B cell (primary cell): ENCODE measurements around the gene CMTM1. TPM values are rescaled to one million over a fixed set of nuclear protein-coding genes. Genes with fewer than 3 reads are reported as not detected.

Source experiments
- ATAC-seq: fragments of 200-7000 bp; cut with Tn5 transposase; one replicate; pipeline ENCODE4 v1.10.0; 2021; ENCODE audit warnings: low read depth, mild to moderate bottlenecking, moderate number of reproducible peaks, moderate library complexity
- CTCF ChIA-PET: fragments of 350-600 bp; sonication (Branson Sonifier 250); formaldehyde crosslinking; loops from one replicate; lab custom pipeline; 2021; ENCODE audit warnings: antibody characterized with exemption, inconsistent platforms; lab: Charles Lee
- POLR2A ChIA-PET: fragments of 350-600 bp; sonication (Branson Sonifier 250); formaldehyde crosslinking; loops from one replicate; lab custom pipeline; 2021; ENCODE audit warnings: antibody characterized with exemption; lab: Charles Lee
- DNase-seq: peaks from one replicate; pipeline ENCODE4 v3.0.0; 2013
- H2AFZ ChIP-seq: 2 replicates; pipeline ENCODE4 v1.6.1; 2012; ENCODE audit warnings: mild to moderate bottlenecking, low read depth, low read length; ENCODE audit not compliant: insufficient read depth, poor library complexity, severe bottlenecking
- H3K27ac ChIP-seq, 2 donors: 1 replicate in 1 of 2; 2 replicates in 1 of 2; pipeline ENCODE4 v1.5.1; 2012 to 2013; ENCODE audit warnings: low read length in 2 of 2, mild to moderate bottlenecking in 2 of 2, moderate library complexity in 1 of 2
- H3K27me3 ChIP-seq, 4 experiments: fragments of 200-600 bp in 1 of 4; sonication (generic) in 1 of 4; replicated peaks in 1 of 4; 1 replicate in 2 of 4; 2 replicates in 2 of 4; pipeline versions ENCODE4 v1.6.1 to v1.7.0; 2013 to 2016; ENCODE audit warnings: low read length in 3 of 4, mild to moderate bottlenecking in 2 of 4, mixed read lengths in 1 of 4, moderate library complexity in 1 of 4; ENCODE audit not compliant: insufficient read depth in 4 of 4, control insufficient read depth in 3 of 4; ENCODE audit errors: control extremely low read depth in 1 of 4
- H3K36me3 ChIP-seq, 2 experiments: replicated peaks in 1 of 2; 1 replicate in 1 of 2; 2 replicates in 1 of 2; pipeline versions ENCODE4 v1.6.1 to v1.7.1; 2013; ENCODE audit warnings: low read length in 1 of 2; ENCODE audit not compliant: insufficient read depth in 2 of 2, control insufficient read depth in 1 of 2; ENCODE audit errors: control extremely low read depth in 1 of 2, extremely low read depth in 1 of 2
- H3K4me1 ChIP-seq, 2 donors: fragments of 200-600 bp in 1 of 2; sonication (generic) in 1 of 2; 1 replicate in 1 of 2; 2 replicates in 1 of 2; pipeline versions ENCODE4 v1.5.1 to v1.6.1; 2013 to 2017; ENCODE audit warnings: low read length in 2 of 2; ENCODE audit not compliant: control insufficient read depth in 2 of 2, insufficient read depth in 2 of 2
- H3K4me2 ChIP-seq: replicated peaks from 2 replicates; pipeline ENCODE3; 2012; ENCODE audit warnings: mild to moderate bottlenecking, low read depth, low read length; ENCODE audit not compliant: poor library complexity, severe bottlenecking
- H3K4me3 ChIP-seq, 5 experiments: fragments of 200-600 bp in 1 of 5; sonication (generic) in 1 of 5; 1 replicate in 3 of 5; 2 replicates in 2 of 5; pipeline versions ENCODE4 v1.5.1 to v1.7.0; 2011 to 2016; ENCODE audit warnings: low read length in 4 of 5, mild to moderate bottlenecking in 4 of 5, low read depth in 2 of 5, control low read depth in 1 of 5, moderate library complexity in 1 of 5; ENCODE audit not compliant: insufficient read depth in 1 of 5; ENCODE audit errors: control extremely low read depth in 1 of 5, extremely low read depth in 1 of 5
- H3K79me2 ChIP-seq: fragments of 200-600 bp; sonication (generic); one replicate; pipeline ENCODE4 v1.6.0; 2016; ENCODE audit warnings: low read length; ENCODE audit not compliant: control insufficient read depth, insufficient read depth
- H3K9ac ChIP-seq: fragments of 200-600 bp; sonication (generic); 2 replicates; pipeline ENCODE4 v1.6.1; 2017; ENCODE audit warnings: mild to moderate bottlenecking, low read length, moderate library complexity
- H3K9me3 ChIP-seq, 3 donors: one replicate each; pipeline versions ENCODE4 v1.6.1 to v1.7.1; 2013; ENCODE audit warnings: low read length in 2 of 3; ENCODE audit not compliant: control insufficient read depth in 2 of 3, insufficient read depth in 1 of 3; ENCODE audit errors: control extremely low read depth in 1 of 3
- H4K20me1 ChIP-seq: 2 replicates; pipeline ENCODE4 v1.6.0; 2012; ENCODE audit warnings: mild to moderate bottlenecking, low read length; ENCODE audit not compliant: insufficient read depth, control insufficient read depth, poor library complexity, severe bottlenecking
- H3K27ac Mint-ChIP-seq: one replicate; pipeline ENCODE4 v1.8.0; 2021; ENCODE audit warnings: mixed read lengths
- H3K27me3 Mint-ChIP-seq: one replicate; pipeline ENCODE4 v1.8.0; 2021; ENCODE audit warnings: mixed read lengths
- H3K4me1 Mint-ChIP-seq: one replicate; pipeline ENCODE4 v1.8.0; 2021; ENCODE audit warnings: mixed read lengths
- H3K4me3 Mint-ChIP-seq: one replicate; pipeline ENCODE4 v1.8.0; 2021; ENCODE audit warnings: mixed read lengths
- H3K9me3 Mint-ChIP-seq: one replicate; pipeline ENCODE4 v1.8.0; 2022; ENCODE audit warnings: mixed read lengths; ENCODE audit not compliant: insufficient read depth
- EZH2 ChIP-seq: IDR thresholded peaks from 2 replicates; pipeline ENCODE4 v1.6.1; 2012; ENCODE audit warnings: borderline replicate concordance, low read depth, mild to moderate bottlenecking, moderate library complexity, low read length; ENCODE audit not compliant: insufficient read depth, poor library complexity, severe bottlenecking
- WGBS: methylation state at CpG from one replicate; pipeline ENCODE4 v1.1.5; 2013; ENCODE audit warnings: missing lambda C conversion rate; ENCODE audit not compliant: insufficient coverage; 5-methylcytosine and 5-hydroxymethylcytosine counted together
- intact Hi-C: fragments of 100-400 bp; cut with micrococcal nuclease; formaldehyde crosslinking; loops from one replicate; pipeline ENCODE4 v1.10.0; 2022
- polyA plus RNA-seq: library from polyadenylated mRNA; depleted of rRNA; stranded (reverse); fragments of >200 nt; gene quantifications from 2 replicates; pipeline ENCODE4 v1.2.3, GENCODE V29; 2012
- total RNA-seq, 2 donors: library from RNA; stranded (reverse); fragments of 120-200 nt in 1 of 2; gene quantifications; 1 replicate in 1 of 2; 2 replicates in 1 of 2; pipeline versions ENCODE4 v1.2.3 to v1.2.4, GENCODE V29; 2013 to 2022
- TF ChIP-seq, protein P1 (sequence below): fragments of 200-600 bp; IDR thresholded peaks from one replicate; pipeline ENCODE4 v1.8.0; 2022; ENCODE audit warnings: antibody characterized with exemption, mild to moderate bottlenecking

Gene CMTM1
- total and polyA plus RNA-seq, 2 donors (not counting 1 experiment from before 2014, with no cell fraction given) = 1.6 to 5.9 TPM

DNA sequence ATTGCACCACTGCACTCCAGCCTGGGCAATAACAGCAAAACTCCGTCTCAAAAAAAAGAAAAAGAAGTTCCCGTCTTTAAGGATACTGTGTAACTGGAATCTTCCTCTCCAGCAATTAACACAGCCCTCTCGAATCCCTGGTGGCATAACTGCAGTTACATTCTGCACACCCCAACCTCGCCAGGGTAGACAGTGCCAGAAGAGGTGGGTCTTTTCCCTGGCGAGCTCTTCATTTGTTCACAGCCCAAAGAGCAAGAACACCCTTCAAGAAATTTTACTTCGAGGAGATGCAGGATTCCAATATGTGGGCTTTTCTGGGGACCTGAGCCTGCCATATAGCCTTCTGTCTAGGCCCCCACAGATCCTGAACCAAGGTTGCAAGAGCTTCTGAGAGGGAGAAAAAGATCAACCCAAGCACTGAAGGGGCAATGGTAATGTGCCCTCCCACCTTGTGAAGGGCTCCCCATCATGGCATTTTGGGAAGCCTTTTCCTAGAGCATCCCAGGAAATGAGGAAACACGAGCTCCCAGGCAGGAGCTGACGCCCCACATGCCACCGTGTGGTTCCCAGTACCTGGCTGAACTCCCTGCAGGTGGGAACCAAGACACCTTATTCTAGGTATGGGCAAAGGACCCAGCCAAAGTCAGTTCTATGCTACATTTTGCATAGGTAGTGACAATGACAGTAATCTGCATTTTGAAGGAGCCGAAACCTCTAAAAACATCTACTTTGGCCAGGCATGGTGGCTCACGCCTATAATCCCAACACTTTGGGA, 43.2 kb upstream of the CMTM1 start:
- no peaks in the 10 kb centered on the region for H3K27me3 Mint-ChIP-seq
- Histone ChIP-seq H2AFZ (no peak overlapping the region), H3K4me2 (peak overlapping the region; percentile 84), H4K20me1 (no peaks in the 10 kb centered on the region), H3K27me3 (no peaks in the 10 kb centered on the region), H3K9me3 (no peaks in the 10 kb centered on the region), H3K27ac (peak overlapping the region; percentile 77 to 90), H3K79me2 (peaks cover 4% of the 10 kb centered on the region), H3K9ac (peak overlapping the region; percentile 56), H3K4me1 (peaks cover 75 to 81% of the 10 kb centered on the region in 2 donors), H3K36me3 (no peaks in the 10 kb centered on the region), H3K4me3 (peak overlapping the region in 1 of 5 experiments; percentile 60)
- intact Hi-C loops = no loop called here
- peaks cover 80% of the 10 kb centered on the region for H3K4me1 Mint-ChIP-seq
- ChIA-PET POLR2A (interaction anchor here (0.6 to 3.7 kb wide), 6 partner anchors 8 to 58 kb away, joined by 3 to 22 read pairs (median 6); partner anchors contain the start of genes CKLF and TK2), CTCF (interaction anchor here (0.7 to 6.5 kb wide), 13 partner anchors 11 to 117 kb away, joined by 3 to 46 read pairs (median 4); partner anchors contain the start of genes CKLF and TK2)
- DNase-seq (no peak), ATAC-seq (no peak)
- WGBS = 63% methylated on average over 6 of the region's 11 CpGs
- H3K27ac Mint-ChIP-seq = peak overlapping the region; percentile 100
- no peak for TF ChIP-seq EZH2
- TF ChIP-seq, protein P1, sequence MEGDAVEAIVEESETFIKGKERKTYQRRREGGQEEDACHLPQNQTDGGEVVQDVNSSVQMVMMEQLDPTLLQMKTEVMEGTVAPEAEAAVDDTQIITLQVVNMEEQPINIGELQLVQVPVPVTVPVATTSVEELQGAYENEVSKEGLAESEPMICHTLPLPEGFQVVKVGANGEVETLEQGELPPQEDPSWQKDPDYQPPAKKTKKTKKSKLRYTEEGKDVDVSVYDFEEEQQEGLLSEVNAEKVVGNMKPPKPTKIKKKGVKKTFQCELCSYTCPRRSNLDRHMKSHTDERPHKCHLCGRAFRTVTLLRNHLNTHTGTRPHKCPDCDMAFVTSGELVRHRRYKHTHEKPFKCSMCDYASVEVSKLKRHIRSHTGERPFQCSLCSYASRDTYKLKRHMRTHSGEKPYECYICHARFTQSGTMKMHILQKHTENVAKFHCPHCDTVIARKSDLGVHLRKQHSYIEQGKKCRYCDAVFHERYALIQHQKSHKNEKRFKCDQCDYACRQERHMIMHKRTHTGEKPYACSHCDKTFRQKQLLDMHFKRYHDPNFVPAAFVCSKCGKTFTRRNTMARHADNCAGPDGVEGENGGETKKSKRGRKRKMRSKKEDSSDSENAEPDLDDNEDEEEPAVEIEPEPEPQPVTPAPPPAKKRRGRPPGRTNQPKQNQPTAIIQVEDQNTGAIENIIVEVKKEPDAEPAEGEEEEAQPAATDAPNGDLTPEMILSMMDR = no peak
- H3K9me3 Mint-ChIP-seq = no peaks in the 10 kb centered on the region
- H3K4me3 Mint-ChIP-seq = peak overlapping the region; percentile 91
